ENCODE measurements around the gene CXCL5. TPM values are rescaled to one million over a fixed set of nuclear protein-coding genes. Genes with fewer than 3 reads are reported as not detected.

Gene CXCL5
- 3.6 TPM for polyA plus RNA-seq (2013, experiment 1 of 2; ENCODE audit: insufficient read length)
- polyA plus RNA-seq (2013, experiment 2 of 2; ENCODE audit: insufficient read length) = 3.5 TPM

DNA sequence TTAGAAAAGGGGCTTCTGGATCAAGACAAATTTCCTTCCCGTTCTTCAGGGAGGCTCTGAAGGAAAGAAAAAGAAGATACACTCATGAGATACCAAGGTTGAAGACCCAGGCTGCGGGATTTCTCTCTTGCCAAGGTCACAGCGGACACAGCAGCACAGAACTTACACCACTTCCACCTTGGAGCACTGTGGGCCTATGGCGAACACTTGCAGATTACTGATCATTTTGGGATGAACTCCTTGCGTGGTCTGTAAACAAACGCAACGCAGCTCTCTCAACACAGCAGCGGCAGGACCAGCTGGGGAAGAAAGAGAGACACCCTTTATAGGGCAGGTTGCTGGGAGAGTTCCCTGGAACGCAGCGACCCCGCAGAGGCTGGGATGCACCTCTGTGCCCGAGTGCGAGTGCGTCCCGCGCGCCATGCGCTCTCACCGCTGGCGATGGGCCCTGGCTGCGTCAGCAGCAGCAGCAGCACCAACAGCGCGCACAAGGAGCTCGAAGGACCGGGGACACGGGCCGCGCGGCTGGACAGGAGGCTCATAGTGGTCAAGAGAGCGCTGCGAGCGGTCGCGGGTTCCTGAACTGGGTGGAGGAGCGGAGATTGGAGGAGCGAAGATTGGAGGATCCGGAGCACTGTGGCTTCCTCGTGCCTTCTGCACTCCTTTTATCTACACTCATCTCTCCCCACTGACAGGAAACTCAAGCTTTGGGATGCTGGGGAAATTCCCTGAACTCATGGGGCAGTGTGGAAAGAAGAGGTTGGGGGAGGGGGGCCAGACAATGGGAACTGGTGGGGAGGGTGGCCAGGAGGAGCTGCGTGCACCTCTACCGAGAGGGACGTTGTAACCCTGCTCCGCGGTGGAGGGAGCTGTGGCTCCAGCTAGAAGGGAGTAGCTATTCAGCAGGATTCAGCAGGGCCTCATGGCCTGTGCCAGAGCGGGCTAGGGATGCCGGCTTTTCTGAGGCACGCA is at the start of gene CXCL5:
TSS of gene CXCL5 (minus strand) at position 638 of the 972 bp plus-strand sequence. CDS start at position 542, 96 bp downstream.
- DNase-seq = peak; percentile 68

GRCh38 chr4:74047152-74047551 is 48.7 kb upstream of the CXCL5 start:
- DNase-seq = no peak

GRCh38 chr4:74045772-74046171 is 47.3 kb upstream of the CXCL5 start:
- DNase-seq = no peak

GRCh38 chr4:74045247-74045646 is 46.8 kb upstream of the CXCL5 start:
- DNase-seq = no peak

DNA sequence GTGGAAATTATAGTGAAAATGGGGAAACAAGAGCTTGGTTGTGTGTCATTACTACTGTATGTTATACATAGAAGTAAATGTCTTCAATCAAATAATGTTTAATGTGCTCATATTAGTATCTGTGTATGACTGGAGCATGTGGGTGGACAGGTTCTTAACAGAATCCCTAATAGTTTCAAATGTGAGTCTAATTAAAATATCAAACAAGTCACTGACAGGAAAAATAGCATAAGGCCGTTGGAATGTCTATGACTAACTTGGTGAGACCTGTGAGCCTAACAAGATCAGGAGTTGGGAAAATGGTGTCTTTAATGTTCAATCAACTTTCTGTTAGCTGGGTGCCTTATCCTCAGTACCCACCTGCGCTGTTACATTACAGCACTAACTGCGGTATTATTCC is 46.2 kb upstream of the CXCL5 start:
- peak; percentile 77 for DNase-seq

- no peak for DNase-seq
Observed at GRCh38 chr4:74042681-74043080, 44.2 kb upstream of the CXCL5 start.

DNA sequence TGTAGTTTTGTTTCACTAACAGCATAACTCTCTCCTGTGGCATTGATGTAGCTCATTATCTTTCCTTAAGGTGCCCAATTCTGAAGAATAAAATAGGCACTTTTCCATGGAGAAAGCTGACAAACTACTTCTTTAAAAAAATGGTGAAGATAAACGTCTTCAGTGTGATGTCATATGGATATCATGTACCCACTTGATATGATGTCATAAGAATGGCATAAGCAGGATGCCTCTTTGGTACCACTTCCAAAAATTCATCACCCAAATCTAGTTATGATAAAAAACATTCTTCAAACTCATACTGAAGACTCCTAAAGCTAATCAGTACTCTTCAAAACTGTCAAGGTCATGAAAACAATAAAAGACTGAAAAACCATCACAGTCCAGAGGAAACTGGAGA is 42.9 kb upstream of the CXCL5 start:
- no peak for DNase-seq

DNA sequence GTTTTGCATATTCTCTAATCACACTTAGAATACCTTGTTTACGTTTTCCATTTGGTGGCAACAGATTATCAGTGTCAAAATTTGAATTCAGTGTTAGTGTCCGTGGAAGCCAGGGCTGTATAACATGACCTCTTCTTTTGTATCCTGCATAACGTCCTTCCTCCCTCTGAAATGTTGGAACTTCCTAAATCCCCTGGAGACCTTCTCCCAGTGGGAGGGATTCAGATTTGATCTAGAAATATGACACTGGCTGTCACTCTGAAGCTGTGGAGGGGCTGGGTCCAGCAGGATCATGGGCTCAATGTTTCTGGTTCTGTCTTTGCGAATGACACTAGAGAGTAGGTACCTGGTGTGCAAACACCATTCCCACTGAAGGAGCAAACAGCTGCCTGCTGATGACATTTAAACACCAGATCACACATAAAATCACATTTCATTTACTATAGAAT is 40.9 kb upstream of the CXCL5 start:
- DNase-seq = no peak

- DNase-seq = peak; percentile 72
Observed at GRCh38 chr4:74038425-74039314, 40.2 kb upstream of the CXCL5 start, which contains the start of gene CXCL3. TSS of gene CXCL3 (minus strand) at chr4:74038689. CDS start at chr4:74038611, 78 bp downstream.

- no peak for DNase-seq
Observed at GRCh38 chr4:74038086-74038424, 39.6 kb upstream of the CXCL5 start.

DNA sequence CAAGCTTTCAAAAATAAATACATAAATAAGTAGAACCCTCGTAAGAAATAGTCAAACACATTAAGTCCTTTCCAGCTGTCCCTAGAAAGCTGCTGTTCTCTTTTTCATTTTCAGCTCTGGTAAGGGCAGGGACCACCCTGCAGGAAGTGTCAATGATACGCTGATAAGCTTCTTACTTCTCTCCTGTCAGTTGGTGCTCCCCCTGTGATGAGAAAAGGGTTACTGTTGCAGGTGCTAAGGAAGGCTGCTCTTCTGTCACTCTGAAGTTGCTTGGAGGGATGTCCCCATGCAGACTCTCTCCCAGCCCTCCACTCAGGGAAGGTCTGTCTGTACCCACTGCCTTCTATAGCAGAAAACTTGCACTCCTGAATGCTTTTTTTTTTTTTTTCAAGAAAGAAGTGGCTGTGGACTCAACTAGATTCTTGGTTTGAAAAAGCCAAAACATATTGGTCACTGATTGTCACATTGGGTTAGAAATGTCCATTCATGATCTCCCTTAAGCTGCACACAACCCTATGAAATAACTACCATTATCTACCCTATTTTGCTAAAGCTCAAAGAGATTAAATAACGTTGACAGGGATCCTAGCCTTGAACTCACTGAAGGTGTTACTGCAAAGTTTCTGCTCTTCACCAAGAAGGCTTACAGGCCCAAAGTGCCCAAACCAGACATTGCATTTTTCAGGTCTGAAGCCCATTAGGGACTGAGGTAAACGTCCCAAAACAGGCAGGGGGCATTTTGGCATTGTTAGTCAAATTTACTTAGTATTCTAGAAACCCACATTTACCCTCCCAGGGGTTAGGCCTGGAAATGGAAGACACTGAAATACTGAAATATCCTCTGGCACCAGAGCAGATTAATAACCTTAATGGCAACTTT is 38.8 kb upstream of the CXCL5 start:
- DNase-seq = no peak

DNA sequence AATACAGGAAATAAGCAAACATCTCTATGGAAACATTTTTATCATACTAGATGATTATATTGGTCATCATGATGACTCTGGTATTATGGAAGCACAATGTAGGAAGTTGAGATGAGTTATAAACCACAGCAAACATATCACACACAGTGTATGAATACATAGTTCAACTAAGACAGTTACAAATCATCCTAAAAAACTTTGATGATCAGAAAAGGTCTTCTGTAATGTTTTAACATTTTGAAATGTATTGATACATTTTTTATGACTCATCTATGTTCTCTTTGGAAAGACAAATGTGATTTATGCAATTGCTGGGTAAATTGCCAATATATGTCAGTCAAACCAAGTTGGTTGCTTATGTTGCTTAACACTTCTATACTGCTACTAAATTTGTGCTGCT is 35.3 kb upstream of the CXCL5 start:
- peak; percentile 48 for DNase-seq

- DNase-seq = peak; percentile 52
Observed at GRCh38 chr4:74032064-74032463, 33.6 kb upstream of the CXCL5 start.

- DNase-seq = no peak
Observed at GRCh38 chr4:74031576-74031975, 33.1 kb upstream of the CXCL5 start.

DNA sequence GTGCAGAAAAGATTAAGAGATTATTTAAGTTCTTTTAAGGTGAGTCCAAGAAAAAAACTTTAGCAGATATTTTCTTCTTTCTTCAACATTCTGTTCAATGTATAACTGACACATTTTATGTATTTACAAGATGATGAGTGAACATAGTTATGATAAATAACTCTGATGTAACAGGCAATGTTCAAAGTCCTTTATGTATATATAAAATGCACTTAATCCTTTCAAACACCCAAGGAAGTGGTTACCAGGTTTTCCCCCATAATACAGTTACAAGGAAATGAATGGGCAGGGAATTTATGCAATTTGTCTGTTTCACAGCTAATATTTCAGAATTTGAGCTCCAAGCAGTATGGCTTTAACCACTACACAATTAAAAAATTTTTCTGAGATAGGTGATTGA is 31.8 kb upstream of the CXCL5 start:
- no peak for DNase-seq

DNA sequence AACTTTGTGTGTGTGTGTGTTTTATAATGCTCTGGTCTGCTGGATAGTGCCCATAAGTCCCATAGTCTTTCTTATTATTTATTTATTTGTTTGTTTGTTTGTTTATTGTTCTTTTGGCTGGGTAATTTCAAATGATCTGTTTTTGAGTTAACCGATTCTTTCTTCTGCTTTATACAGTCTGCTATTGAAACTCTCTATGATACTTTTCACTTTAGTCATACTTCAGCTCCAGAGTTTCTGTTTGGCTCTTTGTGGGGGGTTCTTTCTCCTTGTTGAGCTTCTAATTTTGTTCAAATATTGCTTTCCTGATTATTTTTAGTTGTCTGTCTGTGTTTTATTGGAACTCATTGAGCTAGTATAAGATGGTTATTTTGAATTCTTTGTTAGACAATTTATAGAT is 30.0 kb upstream of the CXCL5 start:
- DNase-seq = no peak

- no peak for DNase-seq
Observed at GRCh38 chr4:74023709-74024108, 25.2 kb upstream of the CXCL5 start.

DNA sequence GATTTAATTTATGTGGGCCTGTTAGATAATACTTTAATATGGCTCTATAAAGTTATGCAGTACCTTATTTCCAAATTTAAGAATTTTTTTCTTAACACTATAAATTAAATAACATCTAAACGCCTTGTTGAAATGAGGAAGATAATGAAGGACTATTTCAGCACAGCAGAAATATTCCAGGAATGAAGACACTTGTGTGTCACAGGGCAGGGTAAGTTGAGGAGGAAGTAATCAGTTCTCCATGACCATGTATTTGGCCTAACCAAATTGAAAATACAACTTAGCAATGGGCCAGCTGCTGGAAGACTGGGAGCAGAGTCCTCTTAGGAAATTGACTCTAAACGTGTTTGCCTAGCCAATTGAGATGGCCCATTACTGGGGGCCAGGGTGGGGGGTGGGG is 23.1 kb upstream of the CXCL5 start:
- no peak for DNase-seq

- DNase-seq = no peak
Observed at GRCh38 chr4:74018771-74019170, 20.3 kb upstream of the CXCL5 start.

DNA sequence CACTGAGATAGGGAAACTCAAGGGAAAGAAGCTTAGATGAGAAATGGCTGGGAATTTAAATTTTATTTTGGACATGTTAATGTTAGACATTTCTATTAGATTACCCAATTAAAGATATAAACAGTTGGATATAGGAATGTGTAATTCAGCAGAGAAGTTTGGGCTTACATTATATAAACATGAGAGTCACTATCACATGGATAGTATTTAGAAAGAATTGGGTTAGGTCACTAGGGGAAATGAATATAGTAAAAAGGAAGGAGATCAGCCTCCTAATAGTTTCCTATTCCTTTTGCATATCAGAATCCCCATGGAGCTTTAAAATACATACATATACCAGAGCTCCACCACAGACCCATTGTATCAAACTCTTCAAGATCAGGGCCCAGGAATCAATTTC is 19.6 kb upstream of the CXCL5 start:
- DNase-seq = no peak

GRCh38 chr4:74016068-74016467 is 17.6 kb upstream of the CXCL5 start:
- DNase-seq = no peak

All from fibroblast of skin of abdomen (primary cell).